Measurements from ENCODE around the gene SMOC2. TPM values are rescaled to one million over a fixed set of nuclear protein-coding genes. Genes with fewer than 3 reads are reported as not detected.

SMOC2 gene
- total RNA-seq, 3 donors from 2014 or later = 14.4 to 67.2 (median 63.6) TPM

- no peak for TF ChIP-seq POLR2AphosphoS5 (IDR thresholded peaks at IDR 0.05)
- TF ChIP-seq CTCF (IDR thresholded peaks at IDR 0.05) = no peak
- no peak for TF ChIP-seq POLR2A (IDR thresholded peaks at IDR 0.05)
- Histone ChIP-seq H3K36me3 (no peaks in the 10 kb centered on the region), H3K4me1 (no peaks in the 10 kb centered on the region), H3K27ac (peak overlapping the region; percentile 45 to 72), H3K27me3 (no peaks in the 10 kb centered on the region), H3K4me3 (peak overlapping the region in 2 of 3 donors; percentile 9 to 48), H3K9me3 (no peaks in the 10 kb centered on the region)
- DNase-seq (ENCODE audit: low spot score in 2 of 2) = no peak
- intact Hi-C loops (cut with DNase I; ENCODE audit: low total_unique reads) = no loop called here
Observed at GRCh38 chr6:168574075-168574698, 133.2 kb downstream of the SMOC2 start.

GRCh38 chr6:168574699-168575195 is 133.8 kb downstream of the SMOC2 start:
- Histone ChIP-seq H3K27me3 (no peaks in the 10 kb centered on the region), H3K36me3 (no peaks in the 10 kb centered on the region), H3K4me1 (no peaks in the 10 kb centered on the region), H3K27ac (peak overlapping the region; percentile 45 to 72), H3K4me3 (peak overlapping the region in 2 of 3 donors; percentile 9 to 48), H3K9me3 (no peaks in the 10 kb centered on the region)
- intact Hi-C loops (cut with DNase I; ENCODE audit: low total_unique reads) = no loop called here
- TF ChIP-seq POLR2A (IDR thresholded peaks at IDR 0.05) (no peak), CTCF (IDR thresholded peaks at IDR 0.05) (no peak), POLR2AphosphoS5 (IDR thresholded peaks at IDR 0.05) (no peak)
- DNase-seq (ENCODE audit: low spot score in 2 of 2) = peak in 1 of 2 donors; percentile 69

- Histone ChIP-seq H3K4me1 (no peaks in the 10 kb centered on the region), H3K36me3 (no peaks in the 10 kb centered on the region), H3K4me3 (peak overlapping the region in 2 of 3 donors; percentile 9 to 48), H3K9me3 (no peaks in the 10 kb centered on the region), H3K27me3 (no peaks in the 10 kb centered on the region), H3K27ac (peak overlapping the region; percentile 45 to 72)
- TF ChIP-seq CTCF (IDR thresholded peaks at IDR 0.05) (no peak), POLR2AphosphoS5 (IDR thresholded peaks at IDR 0.05) (no peak), POLR2A (IDR thresholded peaks at IDR 0.05) (no peak)
- DNase-seq (ENCODE audit: low spot score in 2 of 2) = no peak
- intact Hi-C loops (cut with DNase I; ENCODE audit: low total_unique reads) = no loop called here
Observed at GRCh38 chr6:168575346-168576098, 134.5 kb downstream of the SMOC2 start.

- no peaks in the 10 kb centered on the region for H3K9me3 ChIP-seq
- no peak for DNase-seq (ENCODE audit: low spot score in 2 of 2)
- no peaks in the 10 kb centered on the region for H3K27me3 ChIP-seq
- no peaks in the 10 kb centered on the region for H3K36me3 ChIP-seq
- H3K4me3 ChIP-seq = no peak overlapping the region
- intact Hi-C loops (cut with DNase I; ENCODE audit: low total_unique reads) = no loop called here
- no peak overlapping the region for H3K27ac ChIP-seq
- TF ChIP-seq CTCF (IDR thresholded peaks at IDR 0.05) (no peak), POLR2AphosphoS5 (IDR thresholded peaks at IDR 0.05) (no peak), POLR2A (IDR thresholded peaks at IDR 0.05) (no peak)
- no peaks in the 10 kb centered on the region for H3K4me1 ChIP-seq
Observed at GRCh38 chr6:168576388-168576787, 135.4 kb downstream of the SMOC2 start.

- no peak for TF ChIP-seq POLR2AphosphoS5 (IDR thresholded peaks at IDR 0.05)
- no peak for TF ChIP-seq POLR2A (IDR thresholded peaks at IDR 0.05)
- no peak for TF ChIP-seq CTCF (IDR thresholded peaks at IDR 0.05)
- no peak for DNase-seq (ENCODE audit: low spot score in 2 of 2)
- Histone ChIP-seq H3K27ac (no peak overlapping the region), H3K27me3 (no peaks in the 10 kb centered on the region), H3K9me3 (no peaks in the 10 kb centered on the region), H3K4me3 (no peak overlapping the region), H3K4me1 (no peaks in the 10 kb centered on the region), H3K36me3 (no peaks in the 10 kb centered on the region)
- intact Hi-C loops (cut with DNase I; ENCODE audit: low total_unique reads) = no loop called here
Observed at GRCh38 chr6:168577496-168577895, 136.5 kb downstream of the SMOC2 start.

All from breast epithelium (tissue), 4 donors.